H1 (cell line): ENCODE measurements around the gene RETREG3. TPM values are rescaled to one million over a fixed set of nuclear protein-coding genes. Genes with fewer than 3 reads are reported as not detected.

Experiments used
- CTCF ChIA-PET: fragments of 300-600 bp; sonication (Branson Sonifier 250); formaldehyde crosslinking; loops from one replicate; lab custom pipeline; 2021; ENCODE audit not compliant: partially characterized antibody; lab: Charles Lee
- POLR2A ChIA-PET: fragments of 300-600 bp; sonication (Branson Sonifier 250); formaldehyde crosslinking; loops from one replicate; lab custom pipeline; 2021; ENCODE audit warnings: inconsistent platforms; ENCODE audit not compliant: partially characterized antibody; lab: Charles Lee
- DNase-seq, 2 experiments: peaks; one replicate each; pipeline versions ENCODE4 v3.0.0 to v3.0.0-alpha.2; 2010 to 2022; ENCODE audit warnings: low spot score in 2 of 2, low read depth in 1 of 2, mixed read lengths in 1 of 2
- FAIRE-seq: peaks from 2 replicates; lab custom pipeline; 2011; peaks lifted over from hg19 to GRCh38; lab: Jason Lieb, UNC
- H2AFZ ChIP-seq: 2 replicates; pipeline ENCODE4 v1.8.1; 2012; ENCODE audit warnings: low read length, inconsistent platforms
- H2AK5ac ChIP-seq: 2 replicates; pipeline ENCODE4 v1.6.1; 2013; ENCODE audit warnings: low read depth, low read length
- H2BK120ac ChIP-seq: replicated peaks from 2 replicates; pipeline ENCODE3; 2013; ENCODE audit warnings: low read depth, low read length, inconsistent platforms
- H2BK12ac ChIP-seq: 2 replicates; pipeline ENCODE4 v1.6.1; 2013; ENCODE audit warnings: low read depth, low read length
- H2BK15ac ChIP-seq: 2 replicates; pipeline ENCODE4 v1.6.1; 2013; ENCODE audit warnings: low read length
- H2BK20ac ChIP-seq: 2 replicates; pipeline ENCODE4 v1.6.1; 2013; ENCODE audit warnings: low read length
- H2BK5ac ChIP-seq: 2 replicates; pipeline ENCODE4 v1.6.1; 2013; ENCODE audit warnings: low read depth, low read length
- H3K14ac ChIP-seq: 2 replicates; pipeline ENCODE4 v1.6.1; 2013; ENCODE audit warnings: inconsistent platforms; ENCODE audit not compliant: insufficient read length
- H3K18ac ChIP-seq: 2 replicates; pipeline ENCODE4 v1.6.1; 2013; ENCODE audit warnings: low read length; ENCODE audit errors: extremely low read depth
- H3K23ac ChIP-seq: 2 replicates; pipeline ENCODE4 v1.6.1; 2013; ENCODE audit warnings: inconsistent platforms; ENCODE audit not compliant: insufficient read length
- H3K23me2 ChIP-seq: 2 replicates; pipeline ENCODE4 v1.6.1; 2013; ENCODE audit warnings: low read depth, low read length
- H3K27ac ChIP-seq: 2 replicates; pipeline ENCODE4 v1.6.1; 2011; ENCODE audit warnings: low read depth, low read length, inconsistent platforms
- H3K27me3 ChIP-seq, 4 experiments: replicated peaks in 1 of 4; 1 replicate in 1 of 4; 2 replicates in 3 of 4; pipeline versions ENCODE4 v1.6.1 to v1.8.1; 2011 to 2013; ENCODE audit warnings: low read length in 3 of 4, mild to moderate bottlenecking in 3 of 4, inconsistent platforms in 2 of 4, mixed read lengths in 2 of 4, moderate library complexity in 1 of 4; ENCODE audit not compliant: control insufficient read depth in 3 of 4, insufficient read depth in 3 of 4; ENCODE audit errors: extremely low read depth in 1 of 4
- H3K36me3 ChIP-seq, 4 experiments: 2 replicates each; pipeline versions ENCODE4 v1.6.1 to v1.8.1; 2011 to 2013; ENCODE audit warnings: mild to moderate bottlenecking in 4 of 4, low read length in 3 of 4, moderate library complexity in 2 of 4, control low read depth in 1 of 4, inconsistent platforms in 1 of 4; ENCODE audit not compliant: insufficient read depth in 4 of 4, control insufficient read depth in 2 of 4
- H3K4ac ChIP-seq: replicated peaks from 2 replicates; pipeline ENCODE3; 2013; ENCODE audit warnings: low read length, low read depth, mixed read lengths, inconsistent platforms; ENCODE audit not compliant: insufficient read length
- H3K4me1 ChIP-seq, 4 experiments: replicated peaks in 1 of 4; 1 replicate in 1 of 4; 2 replicates in 3 of 4; pipeline versions ENCODE4 v1.6.1 to v1.8.1; 2011 to 2013; ENCODE audit warnings: low read length in 3 of 4, inconsistent platforms in 2 of 4, mixed read lengths in 1 of 4; ENCODE audit not compliant: insufficient read depth in 4 of 4, control insufficient read depth in 3 of 4
- H3K4me2 ChIP-seq, 2 experiments: 2 replicates each; pipeline versions ENCODE4 v1.6.1 to v1.8.1; 2011 to 2013; ENCODE audit warnings: low read depth in 2 of 2, low read length in 2 of 2, control low read depth in 1 of 2, inconsistent platforms in 1 of 2, mild to moderate bottlenecking in 1 of 2; ENCODE audit not compliant: insufficient read depth in 1 of 2
- H3K4me3 ChIP-seq, 4 experiments: fragments of 200-600, 300-600 bp in 1 of 4; sonication (generic), shearing (Covaris generic), sonication (Bioruptor Twin) in 1 of 4; 2 replicates each; pipeline versions ENCODE4 v1.5.1 to v1.8.1; 2011 to 2016; ENCODE audit warnings: low read length in 4 of 4, low read depth in 3 of 4, control low read depth in 2 of 4, inconsistent platforms in 2 of 4, mild to moderate bottlenecking in 2 of 4, mixed read lengths in 1 of 4, moderate library complexity in 1 of 4; ENCODE audit not compliant: insufficient read depth in 2 of 4; ENCODE audit errors: extremely low read depth in 1 of 4
- H3K56ac ChIP-seq: replicated peaks from 2 replicates; pipeline ENCODE3; 2013; ENCODE audit warnings: low read depth, mild to moderate bottlenecking, mixed read lengths, low read length, inconsistent platforms; ENCODE audit not compliant: insufficient read length
- H3K79me1 ChIP-seq: 2 replicates; pipeline ENCODE4 v1.6.1; 2013; ENCODE audit warnings: low read depth, low read length, control low read depth
- H3K79me2 ChIP-seq, 2 experiments: 2 replicates each; pipeline versions ENCODE4 v1.6.1 to v1.8.1; 2012 to 2013; ENCODE audit warnings: low read length in 2 of 2, mild to moderate bottlenecking in 2 of 2, inconsistent platforms in 1 of 2; ENCODE audit not compliant: insufficient read depth in 2 of 2, control insufficient read depth in 1 of 2
- H3K9ac ChIP-seq, 4 experiments: replicated peaks in 1 of 4; 1 replicate in 1 of 4; 2 replicates in 3 of 4; pipeline versions ENCODE4 v1.6.1 to v1.8.1; 2011 to 2013; ENCODE audit warnings: low read depth in 3 of 4, low read length in 3 of 4, control low read depth in 2 of 4, mild to moderate bottlenecking in 2 of 4, moderate library complexity in 2 of 4, inconsistent platforms in 1 of 4; ENCODE audit errors: extremely low read depth in 1 of 4
- H3K9me3 ChIP-seq, 2 experiments: 2 replicates each; pipeline versions ENCODE4 v1.6.1 to v1.8.1; 2012 to 2013; ENCODE audit warnings: mild to moderate bottlenecking in 2 of 2, moderate library complexity in 2 of 2, control low read depth in 1 of 2, inconsistent platforms in 1 of 2, low read depth in 1 of 2, low read length in 1 of 2, mixed read lengths in 1 of 2; ENCODE audit not compliant: insufficient read depth in 2 of 2
- H4K20me1 ChIP-seq, 2 experiments: replicated peaks in 1 of 2; 2 replicates each; pipeline versions ENCODE3 to v1.8.1; 2011 to 2013; ENCODE audit warnings: inconsistent platforms in 2 of 2, low read length in 2 of 2, mild to moderate bottlenecking in 1 of 2; ENCODE audit not compliant: insufficient read depth in 2 of 2, control insufficient read depth in 1 of 2
- H4K5ac ChIP-seq: 2 replicates; pipeline ENCODE4 v1.6.1; 2013; ENCODE audit warnings: low read length, low read depth, mixed read lengths, inconsistent platforms; ENCODE audit not compliant: insufficient read length
- H4K8ac ChIP-seq: 2 replicates; pipeline ENCODE4 v1.8.0; 2013; ENCODE audit warnings: mild to moderate bottlenecking, moderate library complexity, low read length, inconsistent platforms; ENCODE audit not compliant: insufficient read depth; ENCODE audit errors: extremely low read depth
- H4K91ac ChIP-seq: replicated peaks from 2 replicates; pipeline ENCODE3; 2013; ENCODE audit warnings: low read length, mixed read lengths, inconsistent platforms; ENCODE audit not compliant: insufficient read length
- POLR2AphosphoS5 ChIP-seq: IDR thresholded peaks from 2 replicates; pipeline ENCODE4 v1.6.1; 2011; ENCODE audit warnings: low read depth, low read length
- POU5F1 ChIP-seq: IDR thresholded peaks from 2 replicates; pipeline ENCODE4 v1.6.1; 2011; ENCODE audit warnings: low read depth, mild to moderate bottlenecking, low read length, moderate library complexity
- RXRA ChIP-seq: IDR thresholded peaks from 2 replicates; pipeline ENCODE4 v1.6.1; 2011; ENCODE audit warnings: low read depth, mild to moderate bottlenecking, low read length, moderate library complexity; ENCODE audit not compliant: insufficient read depth
- WGBS, 2 experiments: shearing (Covaris generic) in 1 of 2; methylation state at CpG; one replicate each; pipeline versions ENCODE4 v1.1.6 to v1.1.7; 2013 to 2015; ENCODE audit warnings: low lambda C conversion rate in 2 of 2, mixed read lengths in 2 of 2, inconsistent platforms in 1 of 2, low coverage in 1 of 2, missing lambda C conversion rate in 1 of 2; ENCODE audit not compliant: insufficient replicate concordance in 2 of 2, insufficient coverage in 1 of 2, insufficient read length in 1 of 2; ENCODE audit errors: extremely low coverage in 1 of 2, missing lambda C conversion rate in 1 of 2; 5-methylcytosine and 5-hydroxymethylcytosine counted together
- polyA plus RNA-seq, 7 experiments: library from polyadenylated mRNA; depleted of rRNA in 3 of 7; stranded (reverse) in 5 of 7; unstranded in 2 of 7; fragments of >200 nt in 5 of 7; fragments of 200-250 nt in 2 of 7; gene quantifications; 1 replicate in 5 of 7; 2 replicates in 1 of 7; 4 replicates in 1 of 7; pipeline versions ENCODE4 v1.2.1 to v1.2.3, GENCODE V29; 2011 to 2013; ENCODE audit warnings: missing spikeins in 2 of 7, mixed read lengths in 2 of 7
- total RNA-seq: library from RNA; stranded (reverse); fragmentation: NEBNext Ultra II Directional; extraction: Animal tissue kit (Norgen Biotek cat#: 25700); gene quantifications from 2 replicates; pipeline ENCODE4 v1.2.1, GENCODE V29; 2021

Gene RETREG3
- total and polyA plus RNA-seq, 2 of the 8 experiments (the other 6 are each of a cell fraction or from before 2014, with no cell fraction given): 23.7 to 42.6 TPM

GRCh38 chr17:42571435-42572225 is 37.5 kb downstream of the RETREG3 start:
- H3K4me1 ChIP-seq: peaks cover 0 to 7% (median 1%) of the 10 kb centered on the region in 4 experiments; a peak in 3 of 7 replicates
- H2AK5ac ChIP-seq: no peak overlapping the region
- TF ChIP-seq RXRA: no peak
- peak; percentile 50; the same call in 1 of the 2 replicates for TF ChIP-seq POLR2AphosphoS5
- TF ChIP-seq POU5F1: no peak
- H2BK120ac ChIP-seq: no peak overlapping the region
- H3K4me2 ChIP-seq: no peak overlapping the region
- H4K91ac ChIP-seq: no peak overlapping the region
- DNase-seq (no peak), FAIRE-seq (no peak)
- no peak overlapping the region for H3K23ac ChIP-seq
- H3K23me2 ChIP-seq: peaks cover 8% of the 10 kb centered on the region
- no peak overlapping the region for H3K56ac ChIP-seq
- 0 out of 2 replicates have a peak, but pooled peaks cover 3% of the 10 kb centered on the region for H3K79me1 ChIP-seq
- H2BK20ac ChIP-seq: no peak overlapping the region
- no peaks in the 10 kb centered on the region for H3K9me3 ChIP-seq
- no peaks in the 10 kb centered on the region for H3K27me3 ChIP-seq
- no peak overlapping the region for H3K14ac ChIP-seq
- H2BK5ac ChIP-seq: no peak overlapping the region
- H4K8ac ChIP-seq: no peak overlapping the region; the same call in 1 of the 2 replicates
- H2BK12ac ChIP-seq: no peak overlapping the region
- H3K9ac ChIP-seq: no peak overlapping the region; a peak in 2 of 7 replicates
- H3K79me2 ChIP-seq: peaks cover 0 to 17% of the 10 kb centered on the region in 2 experiments; a peak in 3 of 4 replicates
- H3K4me3 ChIP-seq: no peak overlapping the region
- H3K4ac ChIP-seq: no peak overlapping the region
- no peak overlapping the region for H3K27ac ChIP-seq
- H4K5ac ChIP-seq: no peak overlapping the region
- CTCF ChIA-PET: interaction anchor here (0.9 to 1.1 kb wide), 3 partner anchors 15 to 246 kb away, joined by 3 to 4 read pairs (median 3); no protein-coding TSS in a partner anchor
- WGBS, 2 experiments: 92% methylated on average over 12 of the region's 12 CpGs; no CpG with 5 or more reads in 1 of the 2 experiments
- peaks cover 0 to 1% of the 10 kb centered on the region in 2 experiments for H4K20me1 ChIP-seq
- no peak overlapping the region for H3K18ac ChIP-seq
- H2BK15ac ChIP-seq: no peak overlapping the region
- POLR2A ChIA-PET: interaction anchor here (0.6 to 1.3 kb wide), 5 partner anchors 9 to 353 kb away, joined by 3 read pairs; no protein-coding TSS in a partner anchor
- peaks cover 44 to 59% (median 55%) of the 10 kb centered on the region in 4 experiments for H3K36me3 ChIP-seq
- no peak overlapping the region for H2AFZ ChIP-seq
